NCI-H128 (cell line): Measurements from ENCODE around the gene MRGPRX3.

ENCODE experiments used
- DNase-seq: peaks from one replicate; lab custom pipeline; 2025; ENCODE audit not compliant: unreplicated experiment; lab: John Stamatoyannopoulos, UW

MRGPRX3 gene

GRCh38 chr11:18151581-18151980 lies 19.2 kb downstream of the MRGPRX3 start:
- DNase-seq = no peak

GRCh38 chr11:18168372-18168771 lies 36.0 kb downstream of the MRGPRX3 start:
- no peak for DNase-seq

GRCh38 chr11:18171377-18172000 lies 39.1 kb downstream of the MRGPRX3 start:
- no peak for DNase-seq

- DNase-seq = no peak
Observed at GRCh38 chr11:18172666-18173065, 40.3 kb downstream of the MRGPRX3 start, which contains the start of gene MRGPRX4. MRGPRX4 (plus strand) TSS chr11:18172837; CDS start chr11:18173257, 420 bp downstream.

- DNase-seq = no peak
Observed at GRCh38 chr11:18173225-18173866, 41.0 kb downstream of the MRGPRX3 start.
